Measurements from ENCODE around the gene FAM187B.

The FAM187B gene

GRCh38 chr19:35228177-35228930 lies at the start of gene FAM187B:
FAM187B (minus strand) TSS chr19:35228739; CDS start chr19:35228680, 59 bp downstream.
- no peak for DNase-seq (ENCODE audit: low read depth)
- no peak for TF ChIP-seq CTCF (conservative IDR thresholded peaks at IDR 0.05; ENCODE audit: low read length)
- no peak within 1 kb of the TSS for H3K4me3 ChIP-seq (ENCODE audit: low read length)

GRCh38 chr19:35276706-35277281 lies 48.3 kb upstream of the FAM187B start:
- DNase-seq (ENCODE audit: low read depth), result no peak
- no peak for TF ChIP-seq CTCF (conservative IDR thresholded peaks at IDR 0.05; ENCODE audit: low read length)
- H3K4me3 ChIP-seq (ENCODE audit: low read length), result no peak overlapping the region

DNA sequence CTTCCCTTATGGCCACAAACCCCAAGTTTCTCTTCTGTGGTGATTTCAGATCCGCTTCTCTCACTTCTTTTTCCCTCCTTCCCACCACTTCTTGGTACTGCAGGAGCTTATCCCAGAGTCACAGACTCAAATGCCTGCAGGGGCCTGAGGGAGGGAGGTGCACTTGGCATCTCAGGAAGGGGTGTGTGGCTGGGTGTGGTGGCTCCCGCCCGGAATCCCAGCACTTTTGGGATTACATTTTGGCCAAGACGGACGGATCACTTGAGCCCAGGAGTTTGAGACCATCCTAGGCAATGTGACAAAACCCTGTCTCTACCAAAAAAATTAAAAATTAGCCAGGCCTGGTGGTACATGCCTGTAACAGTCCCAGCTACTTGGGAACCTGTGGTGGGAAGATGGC lies 45.8 kb upstream of the FAM187B start:
- H3K4me3 ChIP-seq (ENCODE audit: low read length), result no peak overlapping the region
- no peak for TF ChIP-seq CTCF (conservative IDR thresholded peaks at IDR 0.05; ENCODE audit: low read length)
- DNase-seq (ENCODE audit: low read depth), result no peak

DNA sequence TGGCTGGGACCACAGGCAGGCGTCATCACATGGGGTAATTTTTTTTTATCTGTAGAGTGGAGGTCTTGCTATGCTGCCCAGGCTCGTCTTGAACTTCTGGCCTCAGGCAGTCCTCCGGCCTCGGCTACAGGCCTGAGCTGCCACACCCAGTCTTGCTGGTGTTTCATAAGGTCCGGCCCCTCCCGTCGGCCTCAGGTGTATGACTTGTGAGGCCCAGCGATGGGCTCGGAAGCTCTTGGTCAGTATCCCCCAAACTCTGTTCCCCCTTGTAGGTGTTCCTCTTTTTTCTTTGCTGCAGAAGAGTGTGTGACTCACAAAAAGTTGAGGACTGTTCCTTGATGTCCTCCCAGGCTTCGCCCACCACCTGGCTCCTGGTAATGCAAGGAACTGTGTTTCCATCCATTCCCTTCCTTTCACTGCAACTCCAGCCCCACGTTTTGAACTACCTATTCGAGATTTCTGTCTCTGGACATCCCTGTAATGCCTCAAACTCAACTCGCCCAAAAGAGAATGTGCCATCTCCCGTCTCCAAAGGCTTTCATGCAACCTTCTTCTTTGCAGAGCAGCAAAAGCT lies 45.2 kb upstream of the FAM187B start:
- no peak for DNase-seq (ENCODE audit: low read depth)
- no peak for TF ChIP-seq CTCF (conservative IDR thresholded peaks at IDR 0.05; ENCODE audit: low read length)
- H3K4me3 ChIP-seq (ENCODE audit: low read length), result no peak overlapping the region

GRCh38 chr19:35272954-35273649 lies 44.6 kb upstream of the FAM187B start:
- TF ChIP-seq CTCF (conservative IDR thresholded peaks at IDR 0.05; ENCODE audit: low read length), result no peak
- no peak for DNase-seq (ENCODE audit: low read depth)
- H3K4me3 ChIP-seq (ENCODE audit: low read length), result no peak overlapping the region

- TF ChIP-seq CTCF (conservative IDR thresholded peaks at IDR 0.05; ENCODE audit: low read length), result no peak
- no peak for DNase-seq (ENCODE audit: low read depth)
- no peak overlapping the region for H3K4me3 ChIP-seq (ENCODE audit: low read length)
Measured at GRCh38 chr19:35272122-35272719, 43.7 kb upstream of the FAM187B start.
